OCI-LY1 (cell line): Measurements from ENCODE around the gene G6PC3.
"Not testable (repeated sequence)": the region's sequence is repeated elsewhere in the genome, so short reads cannot be mapped to it uniquely, and the experiment has no call there.

Source experiments
- H2AFZ ChIP-seq: fragments of 200-600 bp; sonication (generic), shearing (Covaris generic); 2 replicates; pipeline ENCODE4 v1.6.0; 2014; ENCODE audit warnings: antibody characterized with exemption, mild to moderate bottlenecking, low read length
- H3F3A ChIP-seq: fragments of 200-600 bp; sonication (generic), shearing (Covaris generic); 2 replicates; pipeline ENCODE4 v1.6.0; 2014; ENCODE audit warnings: mild to moderate bottlenecking, antibody characterized with exemption, low read length, moderate library complexity; ENCODE audit not compliant: insufficient read depth
- H3K27ac ChIP-seq: fragments of 200-600 bp; sonication (generic); 2 replicates; pipeline ENCODE4 v1.5.1; 2014; ENCODE audit warnings: low read length, mixed run types, mild to moderate bottlenecking, low read depth; ENCODE audit not compliant: poor library complexity, severe bottlenecking
- H3K27me3 ChIP-seq: fragments of 200-600 bp; sonication (generic); 2 replicates; pipeline ENCODE4 v1.6.0; 2014; ENCODE audit warnings: antibody characterized with exemption, mild to moderate bottlenecking, low read length, moderate library complexity; ENCODE audit not compliant: insufficient read depth
- H3K36me3 ChIP-seq: fragments of 200-600 bp; sonication (generic); 2 replicates; pipeline ENCODE4 v1.6.1; 2014; ENCODE audit warnings: mild to moderate bottlenecking, antibody characterized with exemption, low read length, moderate library complexity, mixed read lengths; ENCODE audit not compliant: insufficient read depth
- H3K4me1 ChIP-seq: fragments of 200-600 bp; sonication (generic); 2 replicates; pipeline ENCODE4 v1.5.1; 2014; ENCODE audit warnings: mild to moderate bottlenecking, low read length, moderate library complexity; ENCODE audit not compliant: insufficient read depth, severe bottlenecking
- H3K4me2 ChIP-seq: fragments of 200-600 bp; sonication (generic), shearing (Covaris generic); 2 replicates; pipeline ENCODE4 v1.6.1; 2014; ENCODE audit warnings: low read length
- H3K4me3 ChIP-seq: fragments of 200-600 bp; sonication (generic); 2 replicates; pipeline ENCODE4 v1.5.1; 2014; ENCODE audit warnings: low read length, low read depth, mild to moderate bottlenecking, mixed read lengths; ENCODE audit not compliant: poor library complexity, severe bottlenecking
- H3K79me2 ChIP-seq: fragments of 200-600 bp; shearing (Covaris generic); 2 replicates; pipeline ENCODE4 v1.6.1; 2016; ENCODE audit warnings: mixed run types, low read length, mixed read lengths; ENCODE audit not compliant: insufficient read depth
- H3K9ac ChIP-seq: fragments of 200-600 bp; sonication (generic), shearing (Covaris generic); 2 replicates; pipeline ENCODE4 v1.6.1; 2014; ENCODE audit warnings: mild to moderate bottlenecking, low read length, mixed read lengths
- H3K9me2 ChIP-seq: fragments of 200-600 bp; sonication (generic), shearing (Covaris generic); 2 replicates; pipeline ENCODE4 v1.6.1; 2014; ENCODE audit warnings: low read depth, mild to moderate bottlenecking, low read length, mixed read lengths
- H3K9me3 ChIP-seq: fragments of 200-600 bp; shearing (Covaris generic); 2 replicates; pipeline ENCODE4 v1.6.1; 2014; ENCODE audit warnings: low read length, mixed read lengths
- H4K20me1 ChIP-seq: fragments of 200-600 bp; sonication (generic), shearing (Covaris generic); 2 replicates; pipeline ENCODE4 v1.6.0; 2016; ENCODE audit warnings: mild to moderate bottlenecking, low read length; ENCODE audit not compliant: insufficient read depth
- EZH2 ChIP-seq: fragments of 200-600 bp; sonication (generic), shearing (Covaris generic); IDR thresholded peaks from 2 replicates; pipeline ENCODE4 v1.8.0; 2017; ENCODE audit warnings: borderline replicate concordance, mixed run types, mild to moderate bottlenecking, antibody characterized with exemption, low read length, moderate library complexity, mixed read lengths
- TF ChIP-seq, protein P1 (sequence below): fragments of 200-600 bp; sonication (generic), shearing (Covaris generic); IDR thresholded peaks from 2 replicates; pipeline ENCODE4 v1.5.1; 2017; ENCODE audit warnings: mild to moderate bottlenecking, antibody characterized with exemption, low read length, moderate library complexity, mixed read lengths

Gene G6PC3

GRCh38 chr17:44043272-44043696 is 27.3 kb upstream of the G6PC3 start:
- Histone ChIP-seq H3K9me3 (no peaks in the 10 kb centered on the region), H3K9me2 (no peaks in the 10 kb centered on the region), H3K4me1 (peaks cover 4% of the 10 kb centered on the region), H2AFZ (no peak overlapping the region), H3K36me3 (peaks cover 57% of the 10 kb centered on the region), H3K9ac (no peak overlapping the region), H4K20me1 (no peaks in the 10 kb centered on the region), H3K27ac (no peak overlapping the region), H3F3A (no peaks in the 10 kb centered on the region), H3K27me3 (no peaks in the 10 kb centered on the region), H3K4me3 (no peak overlapping the region), H3K79me2 (peaks cover 9% of the 10 kb centered on the region; the same call in 1 of the 2 replicates), H3K4me2 (no peak overlapping the region)
- TF ChIP-seq, protein P1, sequence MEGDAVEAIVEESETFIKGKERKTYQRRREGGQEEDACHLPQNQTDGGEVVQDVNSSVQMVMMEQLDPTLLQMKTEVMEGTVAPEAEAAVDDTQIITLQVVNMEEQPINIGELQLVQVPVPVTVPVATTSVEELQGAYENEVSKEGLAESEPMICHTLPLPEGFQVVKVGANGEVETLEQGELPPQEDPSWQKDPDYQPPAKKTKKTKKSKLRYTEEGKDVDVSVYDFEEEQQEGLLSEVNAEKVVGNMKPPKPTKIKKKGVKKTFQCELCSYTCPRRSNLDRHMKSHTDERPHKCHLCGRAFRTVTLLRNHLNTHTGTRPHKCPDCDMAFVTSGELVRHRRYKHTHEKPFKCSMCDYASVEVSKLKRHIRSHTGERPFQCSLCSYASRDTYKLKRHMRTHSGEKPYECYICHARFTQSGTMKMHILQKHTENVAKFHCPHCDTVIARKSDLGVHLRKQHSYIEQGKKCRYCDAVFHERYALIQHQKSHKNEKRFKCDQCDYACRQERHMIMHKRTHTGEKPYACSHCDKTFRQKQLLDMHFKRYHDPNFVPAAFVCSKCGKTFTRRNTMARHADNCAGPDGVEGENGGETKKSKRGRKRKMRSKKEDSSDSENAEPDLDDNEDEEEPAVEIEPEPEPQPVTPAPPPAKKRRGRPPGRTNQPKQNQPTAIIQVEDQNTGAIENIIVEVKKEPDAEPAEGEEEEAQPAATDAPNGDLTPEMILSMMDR, result no peak
- no peak for TF ChIP-seq EZH2

GRCh38 chr17:44044071-44044470 is 26.5 kb upstream of the G6PC3 start:
- no peaks in the 10 kb centered on the region for H3K9me2 ChIP-seq
- no peak overlapping the region for H3K4me2 ChIP-seq
- H3K9me3 ChIP-seq, result no peaks in the 10 kb centered on the region
- no peaks in the 10 kb centered on the region for H3F3A ChIP-seq
- no peak for TF ChIP-seq EZH2
- TF ChIP-seq, protein P1, result no peak
- H3K9ac ChIP-seq, result no peak overlapping the region
- H3K4me3 ChIP-seq, result no peak overlapping the region
- H3K36me3 ChIP-seq, result peaks cover 58% of the 10 kb centered on the region
- no peaks in the 10 kb centered on the region for H3K27me3 ChIP-seq
- peaks cover 12% of the 10 kb centered on the region; the same call in 1 of the 2 replicates for H3K79me2 ChIP-seq
- peaks cover 4% of the 10 kb centered on the region for H3K4me1 ChIP-seq
- H4K20me1 ChIP-seq, result no peaks in the 10 kb centered on the region
- no peak overlapping the region for H2AFZ ChIP-seq
- H3K27ac ChIP-seq, result no peak overlapping the region

DNA sequence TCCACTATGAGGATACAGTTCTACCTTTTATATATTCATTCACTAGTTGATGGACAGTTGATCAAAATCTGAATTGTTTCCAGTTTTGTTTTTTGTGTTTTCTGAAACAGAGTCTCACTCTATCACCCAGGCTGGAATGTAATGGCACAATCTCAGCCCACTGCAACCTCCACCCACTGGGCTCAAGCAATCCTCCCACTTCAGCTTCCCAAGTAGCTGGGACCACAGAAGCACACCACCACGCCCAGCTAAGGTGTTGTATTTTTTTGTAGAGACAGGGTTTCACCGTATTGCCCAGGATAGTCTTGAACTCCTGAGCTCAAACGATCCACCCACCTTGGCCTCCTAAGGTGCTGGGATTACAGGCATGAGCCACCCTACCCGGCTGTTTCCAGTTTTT is 25.0 kb upstream of the G6PC3 start:
- Histone ChIP-seq H2AFZ (no peak overlapping the region), H3K9ac (no peak overlapping the region), H3K9me3 (no peaks in the 10 kb centered on the region), H3F3A (no peaks in the 10 kb centered on the region), H3K4me1 (peaks cover 4% of the 10 kb centered on the region), H3K27ac (no peak overlapping the region), H4K20me1 (no peaks in the 10 kb centered on the region), H3K9me2 (no peaks in the 10 kb centered on the region), H3K4me2 (no peak overlapping the region), H3K36me3 (peaks cover 62% of the 10 kb centered on the region), H3K27me3 (no peaks in the 10 kb centered on the region), H3K79me2 (peaks cover 11% of the 10 kb centered on the region; the same call in 1 of the 2 replicates), H3K4me3 (no peak overlapping the region)
- TF ChIP-seq, protein P1, result no peak
- no peak for TF ChIP-seq EZH2

DNA sequence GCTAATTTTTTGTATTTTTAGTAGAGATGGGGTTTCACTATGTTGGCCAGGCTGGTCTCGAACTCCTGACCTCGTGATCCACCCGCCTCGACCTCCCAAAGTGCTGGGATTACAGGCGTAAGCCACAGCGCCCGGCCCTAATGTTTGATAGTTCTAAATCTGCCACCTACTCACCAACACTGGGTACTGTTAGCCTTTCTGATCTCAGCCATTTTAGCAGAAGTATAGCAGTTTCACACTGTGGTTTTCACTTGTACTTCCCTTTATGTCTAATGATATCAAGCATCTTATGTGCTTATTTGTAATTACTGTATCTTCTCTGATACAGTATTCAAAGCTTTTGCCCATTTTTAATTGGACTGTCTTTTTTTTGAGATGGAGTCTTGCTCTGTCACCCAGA is 23.6 kb upstream of the G6PC3 start:
- not testable (repeated sequence) for H3K27ac ChIP-seq, H3F3A ChIP-seq, H3K9me3 ChIP-seq, H3K9ac ChIP-seq, H3K4me1 ChIP-seq, H3K9me2 ChIP-seq, H3K4me3 ChIP-seq, H2AFZ ChIP-seq, H4K20me1 ChIP-seq, H3K4me2 ChIP-seq, H3K79me2 ChIP-seq, H3K27me3 ChIP-seq
- H3K36me3 ChIP-seq, result peaks cover 76% of the 10 kb centered on the region
